Liver (tissue), 3 donors: ENCODE results near the gene CD247.
"Not testable (repeated sequence)": the region's sequence is repeated elsewhere in the genome, so short reads cannot be mapped to it uniquely, and the experiment has no call there.

Experiments used
- ATF3 ChIP-seq: IDR thresholded peaks from 2 replicates; pipeline ENCODE4 v1.6.1; 2016; ENCODE audit warnings: antibody characterized with exemption
- CTCF ChIP-seq: fragments of 150-350 bp; IDR thresholded peaks from 2 replicates; pipeline ENCODE4 v1.5.1; 2017; ENCODE audit warnings: improper control_type of control experiment, low read depth, low read length; ENCODE audit not compliant: missing input control
- EGR1 ChIP-seq, 2 donors: IDR thresholded peaks; 2 replicates each; pipeline ENCODE4 v1.6.1; 2016 to 2018; ENCODE audit warnings: antibody characterized with exemption in 2 of 2, low read depth in 2 of 2
- RAD21 ChIP-seq, 2 donors: IDR thresholded peaks; 2 replicates each; pipeline ENCODE4 v1.6.1; 2016; ENCODE audit warnings: antibody characterized with exemption in 2 of 2, mild to moderate bottlenecking in 2 of 2
- TF ChIP-seq, protein P1 (sequence below): IDR thresholded peaks from 2 replicates; pipeline ENCODE4 v1.6.1; 2016; ENCODE audit warnings: antibody characterized with exemption, mild to moderate bottlenecking
- TF ChIP-seq, protein P2 (sequence below): IDR thresholded peaks from 2 replicates; pipeline ENCODE4 v1.6.1; 2016; ENCODE audit warnings: antibody characterized with exemption
- donor health status: healthy.
- donor health status: healthy.

GRCh38 chr1:167555072-167555471 is 36.7 kb upstream of the CD247 start:
- TF ChIP-seq, protein P1, sequence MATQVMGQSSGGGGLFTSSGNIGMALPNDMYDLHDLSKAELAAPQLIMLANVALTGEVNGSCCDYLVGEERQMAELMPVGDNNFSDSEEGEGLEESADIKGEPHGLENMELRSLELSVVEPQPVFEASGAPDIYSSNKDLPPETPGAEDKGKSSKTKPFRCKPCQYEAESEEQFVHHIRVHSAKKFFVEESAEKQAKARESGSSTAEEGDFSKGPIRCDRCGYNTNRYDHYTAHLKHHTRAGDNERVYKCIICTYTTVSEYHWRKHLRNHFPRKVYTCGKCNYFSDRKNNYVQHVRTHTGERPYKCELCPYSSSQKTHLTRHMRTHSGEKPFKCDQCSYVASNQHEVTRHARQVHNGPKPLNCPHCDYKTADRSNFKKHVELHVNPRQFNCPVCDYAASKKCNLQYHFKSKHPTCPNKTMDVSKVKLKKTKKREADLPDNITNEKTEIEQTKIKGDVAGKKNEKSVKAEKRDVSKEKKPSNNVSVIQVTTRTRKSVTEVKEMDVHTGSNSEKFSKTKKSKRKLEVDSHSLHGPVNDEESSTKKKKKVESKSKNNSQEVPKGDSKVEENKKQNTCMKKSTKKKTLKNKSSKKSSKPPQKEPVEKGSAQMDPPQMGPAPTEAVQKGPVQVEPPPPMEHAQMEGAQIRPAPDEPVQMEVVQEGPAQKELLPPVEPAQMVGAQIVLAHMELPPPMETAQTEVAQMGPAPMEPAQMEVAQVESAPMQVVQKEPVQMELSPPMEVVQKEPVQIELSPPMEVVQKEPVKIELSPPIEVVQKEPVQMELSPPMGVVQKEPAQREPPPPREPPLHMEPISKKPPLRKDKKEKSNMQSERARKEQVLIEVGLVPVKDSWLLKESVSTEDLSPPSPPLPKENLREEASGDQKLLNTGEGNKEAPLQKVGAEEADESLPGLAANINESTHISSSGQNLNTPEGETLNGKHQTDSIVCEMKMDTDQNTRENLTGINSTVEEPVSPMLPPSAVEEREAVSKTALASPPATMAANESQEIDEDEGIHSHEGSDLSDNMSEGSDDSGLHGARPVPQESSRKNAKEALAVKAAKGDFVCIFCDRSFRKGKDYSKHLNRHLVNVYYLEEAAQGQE = not testable (repeated sequence)
- TF ChIP-seq CTCF; RAD21 (IDR thresholded peaks at IDR 0.05); ATF3; EGR1 (IDR thresholded peaks at IDR 0.05; ENCODE audit: low read depth in 2 of 2): not testable (repeated sequence)
- TF ChIP-seq, protein P2, sequence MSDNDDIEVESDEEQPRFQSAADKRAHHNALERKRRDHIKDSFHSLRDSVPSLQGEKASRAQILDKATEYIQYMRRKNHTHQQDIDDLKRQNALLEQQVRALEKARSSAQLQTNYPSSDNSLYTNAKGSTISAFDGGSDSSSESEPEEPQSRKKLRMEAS = not testable (repeated sequence)
